ENCODE measurements around the gene FOXB2. TPM values are rescaled to one million over a fixed set of nuclear protein-coding genes. Genes with fewer than 3 reads are reported as not detected.

FOXB2 gene
- not detected in 2 replicates for total RNA-seq

GRCh38 chr9:77019236-77019925, at the start of gene FOXB2:
Gene FOXB2, plus strand, starts transcription at chr9:77019655. Its CDS starts 0 bp downstream, at chr9:77019655.

Other genes with a start within 250 kb of the FOXB2 start
- gene PRUNE2, start 113.5 kb upstream of the FOXB2 start, total RNA-seq = 11.3 and 11.8 TPM in 2 replicates
- gene VPS13A, start 157.9 kb downstream of the FOXB2 start, total RNA-seq = 20.4 and 43.7 TPM in 2 replicates